Natural killer cell treated with Interleukin-12 subunit alpha and Interleukin-12 subunit beta and Interleukin-15 and Interleukin-18, amount 100 ng/mL, for 72 hours (primary cell): ENCODE measurements around the gene PHF24. TPM values are rescaled to one million over a fixed set of nuclear protein-coding genes. Genes with fewer than 3 reads are reported as not detected.
"Not testable (repeated sequence)": the region's sequence is repeated elsewhere in the genome, so short reads cannot be mapped to it uniquely, and the experiment has no call there.

ENCODE experiments used
- ATAC-seq, 2 donors: fragments of 150-1000 bp; cut with Tn5 transposase in 1 of 2; sonication (Bioruptor Pico), chemical (Tn5 transposase) in 1 of 2; 2 replicates each; pipeline ENCODE4 v1.10.0; 2021
- DNase-seq: peaks from one replicate; pipeline ENCODE4 v3.0.0; 2022; ENCODE audit warnings: low spot score
- H3K27ac Mint-ChIP-seq, 2 donors: 1 replicate in 1 of 2; 2 replicates in 1 of 2; pipeline ENCODE4 v1.8.0; 2022; ENCODE audit warnings: mixed read lengths in 2 of 2, mild to moderate bottlenecking in 1 of 2, moderate library complexity in 1 of 2
- H3K27me3 Mint-ChIP-seq, 2 donors: 1 replicate in 1 of 2; 2 replicates in 1 of 2; pipeline ENCODE4 v1.8.0; 2022; ENCODE audit warnings: mixed read lengths in 2 of 2
- H3K36me3 Mint-ChIP-seq: one replicate; pipeline ENCODE4 v1.8.0; 2022; ENCODE audit warnings: mixed read lengths
- H3K4me1 Mint-ChIP-seq, 2 donors: 1 replicate in 1 of 2; 2 replicates in 1 of 2; pipeline ENCODE4 v1.8.0; 2022; ENCODE audit warnings: low read depth in 2 of 2, mixed read lengths in 2 of 2, mild to moderate bottlenecking in 1 of 2
- H3K4me3 Mint-ChIP-seq: one replicate; pipeline ENCODE4 v1.8.0; 2022; ENCODE audit warnings: mixed read lengths
- H3K9me3 Mint-ChIP-seq: 2 replicates; pipeline ENCODE4 v1.8.0; 2022; ENCODE audit warnings: mixed read lengths
- total RNA-seq, 2 donors: library from RNA; stranded (reverse); gene quantifications; one replicate each; pipeline ENCODE4 v1.2.3, GENCODE V29; 2022

PHF24 gene
- total RNA-seq, 2 donors from 2014 or later = not detected

GRCh38 chr9:34996181-34996904 is 38.3 kb downstream of the PHF24 start:
- Mint-ChIP-seq H3K36me3 (no peaks in the 10 kb centered on the region), H3K9me3 (no peaks in the 10 kb centered on the region), H3K27me3 (no peaks in the 10 kb centered on the region), H3K27ac (no peak overlapping the region), H3K4me1 (peaks cover 6 to 10% of the 10 kb centered on the region in 2 donors), H3K4me3 (no peak overlapping the region)
- ATAC-seq (no peak), DNase-seq (no peak)

- no peak overlapping the region for H3K4me3 Mint-ChIP-seq
- no peaks in the 10 kb centered on the region for H3K27me3 Mint-ChIP-seq
- H3K9me3 Mint-ChIP-seq = no peaks in the 10 kb centered on the region
- no peaks in the 10 kb centered on the region for H3K36me3 Mint-ChIP-seq
- ATAC-seq (no peak), DNase-seq (no peak)
- peaks cover 6 to 10% of the 10 kb centered on the region in 2 donors for H3K4me1 Mint-ChIP-seq
- H3K27ac Mint-ChIP-seq = no peak overlapping the region
These were observed 38.8 kb downstream of the PHF24 start for GRCh38 chr9:34996905-34997279.

GRCh38 chr9:34997379-34997781 is 39.3 kb downstream of the PHF24 start:
- no peak for DNase-seq
- Mint-ChIP-seq H3K9me3 (no peaks in the 10 kb centered on the region), H3K27ac (no peak overlapping the region), H3K36me3 (no peaks in the 10 kb centered on the region), H3K27me3 (no peaks in the 10 kb centered on the region), H3K4me3 (no peak overlapping the region), H3K4me1 (peaks cover 10% of the 10 kb centered on the region in 2 donors)
- no peak for ATAC-seq

GRCh38 chr9:34998266-34998665 is 40.2 kb downstream of the PHF24 start:
- no peaks in the 10 kb centered on the region for H3K36me3 Mint-ChIP-seq
- no peaks in the 10 kb centered on the region for H3K27me3 Mint-ChIP-seq
- H3K27ac Mint-ChIP-seq = no peak overlapping the region
- no peaks in the 10 kb centered on the region for H3K9me3 Mint-ChIP-seq
- DNase-seq (no peak), ATAC-seq (no peak)
- H3K4me1 Mint-ChIP-seq = peaks cover 5 to 10% of the 10 kb centered on the region in 2 donors
- no peak overlapping the region for H3K4me3 Mint-ChIP-seq

GRCh38 chr9:34999576-34999975 is 41.5 kb downstream of the PHF24 start:
- Mint-ChIP-seq H3K27ac (no peak overlapping the region), H3K4me3 (no peak overlapping the region), H3K27me3 (no peaks in the 10 kb centered on the region), H3K4me1 (peaks cover 5 to 6% of the 10 kb centered on the region in 2 donors), H3K9me3 (no peaks in the 10 kb centered on the region), H3K36me3 (no peaks in the 10 kb centered on the region)
- ATAC-seq = no peak
- no peak for DNase-seq

- DNase-seq = no peak
- Mint-ChIP-seq H3K36me3 (no peaks in the 10 kb centered on the region), H3K4me1 (peaks cover 5 to 6% of the 10 kb centered on the region in 2 donors), H3K9me3 (no peaks in the 10 kb centered on the region), H3K4me3 (no peak overlapping the region), H3K27me3 (no peaks in the 10 kb centered on the region), H3K27ac (no peak overlapping the region)
- no peak for ATAC-seq
These were observed 42.6 kb downstream of the PHF24 start for GRCh38 chr9:35000535-35001284.

GRCh38 chr9:35001285-35001677 is 43.2 kb downstream of the PHF24 start:
- H3K27me3 Mint-ChIP-seq = no peaks in the 10 kb centered on the region

GRCh38 chr9:35001803-35002502 is 43.9 kb downstream of the PHF24 start:
- Mint-ChIP-seq H3K4me1 (peaks cover 3 to 5% of the 10 kb centered on the region in 2 donors), H3K27me3 (no peaks in the 10 kb centered on the region), H3K27ac (no peak overlapping the region), H3K9me3 (no peaks in the 10 kb centered on the region), H3K4me3 (no peak overlapping the region), H3K36me3 (no peaks in the 10 kb centered on the region)
- ATAC-seq = peak in 1 of 2 donors; percentile 31
- no peak for DNase-seq

More at GRCh38 chr9:35001285-35001677, 43.2 kb downstream of the PHF24 start:
- no peak overlapping the region for H3K4me3 Mint-ChIP-seq
- H3K36me3 Mint-ChIP-seq = no peaks in the 10 kb centered on the region
- no peaks in the 10 kb centered on the region for H3K9me3 Mint-ChIP-seq
- H3K27ac Mint-ChIP-seq = no peak overlapping the region
- no peak for ATAC-seq
- DNase-seq = no peak
- peaks cover 5 to 6% of the 10 kb centered on the region in 2 donors for H3K4me1 Mint-ChIP-seq

GRCh38 chr9:35002623-35003022 is 44.5 kb downstream of the PHF24 start:
- no peak overlapping the region for H3K27ac Mint-ChIP-seq

GRCh38 chr9:35004299-35004698 is 46.2 kb downstream of the PHF24 start:
- not testable (repeated sequence) for H3K4me1 Mint-ChIP-seq, ATAC-seq, H3K27me3 Mint-ChIP-seq, H3K4me3 Mint-ChIP-seq, DNase-seq, H3K9me3 Mint-ChIP-seq, H3K36me3 Mint-ChIP-seq, H3K27ac Mint-ChIP-seq

More at GRCh38 chr9:35002623-35003022, 44.5 kb downstream of the PHF24 start:
- Mint-ChIP-seq H3K27me3 (no peaks in the 10 kb centered on the region), H3K9me3 (no peaks in the 10 kb centered on the region), H3K4me3 (no peak overlapping the region), H3K4me1 (peaks cover 3 to 5% of the 10 kb centered on the region in 2 donors), H3K36me3 (no peaks in the 10 kb centered on the region)
- ATAC-seq (no peak), DNase-seq (no peak)

- no peaks in the 10 kb centered on the region for H3K4me1 Mint-ChIP-seq
- peaks cover 23% of the 10 kb centered on the region for H3K36me3 Mint-ChIP-seq
- no peak for ATAC-seq
- DNase-seq = no peak
- no peak overlapping the region for H3K27ac Mint-ChIP-seq
- H3K4me3 Mint-ChIP-seq = no peak overlapping the region
- H3K9me3 Mint-ChIP-seq = peaks cover 7% of the 10 kb centered on the region
- no peaks in the 10 kb centered on the region for H3K27me3 Mint-ChIP-seq
These were observed 52.4 kb downstream of the PHF24 start for GRCh38 chr9:35010351-35010958.

- H3K27me3 Mint-ChIP-seq = no peaks in the 10 kb centered on the region
- H3K27ac Mint-ChIP-seq = no peak overlapping the region
- H3K4me3 Mint-ChIP-seq = no peak overlapping the region
- peaks cover 7% of the 10 kb centered on the region for H3K9me3 Mint-ChIP-seq
- DNase-seq (no peak), ATAC-seq (no peak)
- no peaks in the 10 kb centered on the region for H3K4me1 Mint-ChIP-seq
- H3K36me3 Mint-ChIP-seq = peaks cover 29% of the 10 kb centered on the region
These were observed 56.4 kb downstream of the PHF24 start for GRCh38 chr9:35014517-35014916.

- DNase-seq, H3K27ac Mint-ChIP-seq, H3K27me3 Mint-ChIP-seq, H3K4me3 Mint-ChIP-seq, ATAC-seq, H3K9me3 Mint-ChIP-seq: not testable (repeated sequence)
- Mint-ChIP-seq H3K36me3 (peaks cover 23% of the 10 kb centered on the region), H3K4me1 (peaks cover 7 to 14% of the 10 kb centered on the region in 2 donors)
These were observed 65.4 kb downstream of the PHF24 start for GRCh38 chr9:35023443-35023842.
